ENCODE data around the gene KLHDC9.

DNA sequence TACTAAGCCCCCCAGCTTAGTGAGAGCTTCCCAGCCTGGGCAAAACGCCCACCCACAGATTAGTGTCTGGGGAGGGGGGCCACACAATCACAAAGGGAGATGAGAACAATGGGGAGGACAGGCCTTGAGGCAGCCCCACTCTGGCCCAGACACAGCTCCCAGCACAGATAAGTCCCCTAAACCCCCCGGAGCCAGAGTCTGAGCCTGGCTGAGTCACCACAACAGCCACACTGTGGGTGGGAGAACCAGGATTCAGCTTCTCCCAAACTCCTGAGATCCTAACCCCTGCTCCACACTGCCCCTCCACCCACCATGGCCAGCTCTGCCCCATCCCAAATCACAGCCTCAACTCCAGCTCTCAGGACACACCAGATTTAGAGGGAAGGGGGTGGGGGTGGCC, 13.0 kb upstream of the KLHDC9 start:
- TF ChIP-seq, protein P1, sequence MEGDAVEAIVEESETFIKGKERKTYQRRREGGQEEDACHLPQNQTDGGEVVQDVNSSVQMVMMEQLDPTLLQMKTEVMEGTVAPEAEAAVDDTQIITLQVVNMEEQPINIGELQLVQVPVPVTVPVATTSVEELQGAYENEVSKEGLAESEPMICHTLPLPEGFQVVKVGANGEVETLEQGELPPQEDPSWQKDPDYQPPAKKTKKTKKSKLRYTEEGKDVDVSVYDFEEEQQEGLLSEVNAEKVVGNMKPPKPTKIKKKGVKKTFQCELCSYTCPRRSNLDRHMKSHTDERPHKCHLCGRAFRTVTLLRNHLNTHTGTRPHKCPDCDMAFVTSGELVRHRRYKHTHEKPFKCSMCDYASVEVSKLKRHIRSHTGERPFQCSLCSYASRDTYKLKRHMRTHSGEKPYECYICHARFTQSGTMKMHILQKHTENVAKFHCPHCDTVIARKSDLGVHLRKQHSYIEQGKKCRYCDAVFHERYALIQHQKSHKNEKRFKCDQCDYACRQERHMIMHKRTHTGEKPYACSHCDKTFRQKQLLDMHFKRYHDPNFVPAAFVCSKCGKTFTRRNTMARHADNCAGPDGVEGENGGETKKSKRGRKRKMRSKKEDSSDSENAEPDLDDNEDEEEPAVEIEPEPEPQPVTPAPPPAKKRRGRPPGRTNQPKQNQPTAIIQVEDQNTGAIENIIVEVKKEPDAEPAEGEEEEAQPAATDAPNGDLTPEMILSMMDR (IDR thresholded peaks at IDR 0.05) = no peak
- no peak for TF ChIP-seq POLR2AphosphoS5 (IDR thresholded peaks at IDR 0.05)
- TF ChIP-seq POLR2A (IDR thresholded peaks at IDR 0.05) = no peak
